ENCODE results near the gene ZNF516. TPM values are rescaled to one million over a fixed set of nuclear protein-coding genes. Genes with fewer than 3 reads are reported as not detected.

The ZNF516 gene
- total RNA-seq, 6 experiments from 2014 or later, result 10.2 to 16.0 (median 13.7) TPM

- Histone ChIP-seq H3K9me3 (no peaks in the 10 kb centered on the region), H3K4me3 (no peak overlapping the region), H3K27ac (no peak overlapping the region), H3K36me3 (no peaks in the 10 kb centered on the region), H3K27me3 (no peaks in the 10 kb centered on the region), H3K4me1 (peaks cover 0 to 10% (median 5%) of the 10 kb centered on the region in 4 donors)
- DNase-seq, result peak in 1 of 3 donors; percentile 32
- WGBS (ENCODE audit: insufficient coverage, low coverage, low lambda C conversion rate, missing lambda C conversion rate), result 62% methylated on average over 10 of the region's 11 CpGs
- no peak for ATAC-seq
- no peak for TF ChIP-seq POLR2A (IDR thresholded peaks at IDR 0.05)
- no peak for TF ChIP-seq CTCF (IDR thresholded peaks at IDR 0.05)
- intact Hi-C loops (cut with DNase I), result no loop called here
These were observed 105.3 kb downstream of the ZNF516 start for GRCh38 chr18:76389716-76390115.

GRCh38 chr18:76388891-76389423, 106.1 kb downstream of the ZNF516 start:
- Histone ChIP-seq H3K9me3 (no peaks in the 10 kb centered on the region), H3K4me3 (no peak overlapping the region), H3K4me1 (peaks cover 0 to 10% (median 5%) of the 10 kb centered on the region in 4 donors), H3K36me3 (no peaks in the 10 kb centered on the region), H3K27me3 (no peaks in the 10 kb centered on the region), H3K27ac (no peak overlapping the region)
- DNase-seq (peak in 1 of 3 donors; percentile 27), ATAC-seq (no peak)
- TF ChIP-seq POLR2A (IDR thresholded peaks at IDR 0.05) (no peak), CTCF (IDR thresholded peaks at IDR 0.05) (no peak)
- WGBS (ENCODE audit: insufficient coverage, low coverage, low lambda C conversion rate, missing lambda C conversion rate), result 82% methylated on average over 4 of the region's 9 CpGs
- intact Hi-C loops (cut with DNase I), result no loop called here

GRCh38 chr18:76388261-76388660, 106.8 kb downstream of the ZNF516 start:
- Histone ChIP-seq H3K4me3 (no peak overlapping the region), H3K27me3 (no peaks in the 10 kb centered on the region), H3K9me3 (no peaks in the 10 kb centered on the region), H3K4me1 (peaks cover 0 to 10% (median 5%) of the 10 kb centered on the region in 4 donors), H3K36me3 (no peaks in the 10 kb centered on the region), H3K27ac (no peak overlapping the region)
- DNase-seq (peak in 1 of 3 donors; percentile 23), ATAC-seq (no peak)
- TF ChIP-seq POLR2A (IDR thresholded peaks at IDR 0.05), result no peak
- no peak for TF ChIP-seq CTCF (IDR thresholded peaks at IDR 0.05)
- intact Hi-C loops (cut with DNase I), result no loop called here
- WGBS (ENCODE audit: insufficient coverage, low coverage, low lambda C conversion rate, missing lambda C conversion rate), result 92% methylated on average over 6 of the region's 7 CpGs

GRCh38 chr18:76387608-76388007, 107.4 kb downstream of the ZNF516 start:
- Histone ChIP-seq H3K27me3 (no peaks in the 10 kb centered on the region), H3K4me3 (no peak overlapping the region), H3K36me3 (no peaks in the 10 kb centered on the region), H3K4me1 (peaks cover 0 to 10% (median 5%) of the 10 kb centered on the region in 4 donors), H3K9me3 (no peaks in the 10 kb centered on the region), H3K27ac (no peak overlapping the region)
- no peak for TF ChIP-seq POLR2A (IDR thresholded peaks at IDR 0.05)
- no peak for TF ChIP-seq CTCF (IDR thresholded peaks at IDR 0.05)
- 76% methylated on average over 4 of the region's 8 CpGs for WGBS (ENCODE audit: insufficient coverage, low coverage, low lambda C conversion rate, missing lambda C conversion rate)
- DNase-seq (no peak), ATAC-seq (no peak)
- intact Hi-C loops (cut with DNase I), result no loop called here
